HCT116 (cell line): Measurements from ENCODE around the gene VGF. TPM values are rescaled to one million over a fixed set of nuclear protein-coding genes. Genes with fewer than 3 reads are reported as not detected.
"Not testable (repeated sequence)": the region's sequence is repeated elsewhere in the genome, so short reads cannot be mapped to it uniquely, and the experiment has no call there.

Experiments used
- ATAC-seq: fragments of 200-7000 bp; cut with Tn5 transposase; 2 replicates; pipeline ENCODE4 v1.9.1; 2020; ENCODE audit warnings: mild to moderate bottlenecking, moderate library complexity
- BruUV-seq: library from RNA; stranded (reverse); fragments of 400-500 nt; replicated peaks from 2 replicates; lab custom pipeline; 2021; lab: Mats Ljungman, UMichigan
- CTCF ChIA-PET: fragments of 300-600 bp; sonication (Branson Sonifier 250); formaldehyde crosslinking; loops from one replicate; lab custom pipeline; 2021; ENCODE audit warnings: antibody characterized with exemption; lab: Charles Lee
- POLR2A ChIA-PET: fragments of 300-600, 350-600 bp; sonication (Branson Sonifier 250); formaldehyde crosslinking; loops from one replicate; lab custom pipeline; 2021; ENCODE audit warnings: antibody characterized with exemption; lab: Charles Lee
- RAD21 ChIA-PET, 2 experiments: fragments of 300-600 bp; sonication (Branson Sonifier 250); formaldehyde crosslinking; loops; one replicate each; lab custom pipeline; 2023; ENCODE audit warnings: low total read pairs in 2 of 2; ENCODE audit not compliant: uncharacterized antibody in 2 of 2, unreplicated experiment in 2 of 2, low non-redundant PET in 1 of 2; lab: Charles Lee
- DNase-seq: peaks from one replicate; pipeline ENCODE4 v3.0.0-alpha.2; 2010; ENCODE audit warnings: low read depth, low spot score
- H2AFZ ChIP-seq: fragments of 200-600 bp; shearing (Covaris generic), sonication (generic); 2 replicates; pipeline ENCODE4 v1.6.1; 2017; ENCODE audit warnings: low read depth, mixed run types, mixed read lengths, antibody characterized with exemption, low read length; ENCODE audit not compliant: poor library complexity, severe bottlenecking
- H3K27ac ChIP-seq: 2 replicates; pipeline ENCODE4 v1.5.1; 2012; ENCODE audit warnings: low read depth, low read length
- H3K27me3 ChIP-seq: fragments of 200-600 bp; sonication (generic); 2 replicates; pipeline ENCODE4 v1.6.1; 2016; ENCODE audit warnings: mixed run types, low read length, mixed read lengths; ENCODE audit not compliant: insufficient read depth
- H3K36me3 ChIP-seq, 2 experiments: fragments of 200-500 bp in 1 of 2; fragments of 200-600 bp in 1 of 2; sonication (Bioruptor generic) in 1 of 2; sonication (generic) in 1 of 2; 2 replicates each; pipeline versions ENCODE4 v1.5.1 to v1.6.1; 2014 to 2016; ENCODE audit warnings: low read length in 2 of 2, inconsistent platforms in 1 of 2, mixed read lengths in 1 of 2, mixed run types in 1 of 2; ENCODE audit not compliant: insufficient read depth in 2 of 2, control insufficient read depth in 1 of 2
- H3K4me1 ChIP-seq, 2 experiments: fragments of 200-600 bp in 1 of 2; sonication (generic) in 1 of 2; 2 replicates each; pipeline versions ENCODE4 v1.5.1 to v1.6.1; 2012 to 2017; ENCODE audit warnings: low read length in 2 of 2, inconsistent platforms in 1 of 2, mild to moderate bottlenecking in 1 of 2, mixed read lengths in 1 of 2, mixed run types in 1 of 2, moderate library complexity in 1 of 2; ENCODE audit not compliant: insufficient read depth in 2 of 2, control insufficient read depth in 1 of 2
- H3K4me2 ChIP-seq: fragments of 200-600 bp; sonication (generic); 2 replicates; pipeline ENCODE4 v1.6.1; 2017; ENCODE audit warnings: mixed run types, low read length, mixed read lengths
- H3K4me3 ChIP-seq, 2 experiments: fragments of 200-600 bp in 1 of 2; sonication (generic) in 1 of 2; replicated peaks in 1 of 2; 2 replicates each; pipeline ENCODE4 v1.5.1; 2011 to 2016; ENCODE audit warnings: low read length in 2 of 2, control low read depth in 1 of 2, low read depth in 1 of 2, mild to moderate bottlenecking in 1 of 2, mixed read lengths in 1 of 2, mixed run types in 1 of 2
- H3K79me2 ChIP-seq: fragments of 200-600 bp; sonication (generic); 2 replicates; pipeline ENCODE4 v1.6.1; 2017; ENCODE audit warnings: mild to moderate bottlenecking, mixed run types, low read length, moderate library complexity, mixed read lengths; ENCODE audit not compliant: insufficient read depth
- H3K9ac ChIP-seq: fragments of 200-600 bp; sonication (generic); 2 replicates; pipeline ENCODE4 v1.6.1; 2016; ENCODE audit warnings: low read length, mixed read lengths
- H3K9me2 ChIP-seq: fragments of 200-600 bp; sonication (generic), shearing (Covaris generic); 2 replicates; pipeline ENCODE4 v1.6.1; 2017; ENCODE audit warnings: mixed run types, mild to moderate bottlenecking, moderate library complexity; ENCODE audit not compliant: insufficient read depth
- H3K9me3 ChIP-seq, 2 experiments: fragments of 200-500 bp in 1 of 2; fragments of 200-600 bp in 1 of 2; sonication (Bioruptor generic) in 1 of 2; sonication (generic) in 1 of 2; 2 replicates each; pipeline ENCODE4 v1.6.1; 2014 to 2017; ENCODE audit warnings: low read length in 2 of 2, mixed read lengths in 2 of 2, inconsistent platforms in 1 of 2, low read depth in 1 of 2, mild to moderate bottlenecking in 1 of 2, mixed run types in 1 of 2, moderate library complexity in 1 of 2; ENCODE audit not compliant: control insufficient read depth in 1 of 2, insufficient read depth in 1 of 2
- H4K20me1 ChIP-seq: fragments of 200-600 bp; sonication (generic), shearing (Covaris generic); 2 replicates; pipeline ENCODE4 v1.6.1; 2017; ENCODE audit warnings: mixed run types, mild to moderate bottlenecking, moderate library complexity; ENCODE audit not compliant: insufficient read depth
- CBX3 ChIP-seq: IDR thresholded peaks from 2 replicates; pipeline ENCODE4 v1.6.1; 2012; ENCODE audit warnings: low read depth
- CEBPB ChIP-seq: IDR thresholded peaks from 2 replicates; pipeline ENCODE4 v1.6.1; 2012; ENCODE audit warnings: low read depth
- EGR1 ChIP-seq: IDR thresholded peaks from 2 replicates; pipeline ENCODE4 v1.6.1; 2012; ENCODE audit warnings: low read depth
- JUND ChIP-seq: IDR thresholded peaks from 2 replicates; pipeline ENCODE4 v1.6.1; 2012
- POLR2AphosphoS5 ChIP-seq: IDR thresholded peaks from 2 replicates; pipeline ENCODE4 v1.6.1; 2011; ENCODE audit warnings: mild to moderate bottlenecking, low read depth, low read length, moderate library complexity
- SP1 ChIP-seq: IDR thresholded peaks from 2 replicates; pipeline ENCODE4 v1.6.1; 2012; ENCODE audit warnings: low read depth
- SRF ChIP-seq: IDR thresholded peaks from 2 replicates; pipeline ENCODE4 v1.6.1; 2012; ENCODE audit warnings: low read depth
- TCF7L2 ChIP-seq: IDR thresholded peaks from 2 replicates; pipeline ENCODE4 v1.7.0; 2011; ENCODE audit warnings: borderline replicate concordance, inconsistent platforms; ENCODE audit not compliant: insufficient read depth, insufficient read length; ENCODE audit errors: extremely low read depth
- ZFX ChIP-seq: fragments of 450-650 bp; IDR thresholded peaks from 2 replicates; pipeline ENCODE4 v1.6.1; 2017
- ZNF274 ChIP-seq: fragments of 200-500 bp; sonication (Bioruptor generic); IDR thresholded peaks from 2 replicates; pipeline ENCODE4 v1.6.1; 2014; ENCODE audit warnings: mild to moderate bottlenecking, low read depth, low read length, inconsistent platforms
- intact Hi-C: fragments of 100-400 bp; cut with micrococcal nuclease; formaldehyde crosslinking; loops from 2 replicates; pipeline ENCODE4 v1.10.0; 2022
- total RNA-seq: library from RNA; stranded (reverse); gene quantifications from one replicate; pipeline ENCODE4 v1.2.1, GENCODE V29; 2021; ENCODE audit not compliant: unreplicated experiment
- TF ChIP-seq, protein P1 (sequence below): IDR thresholded peaks from 2 replicates; pipeline ENCODE4 v1.6.1; 2012; ENCODE audit warnings: low read depth
- TF ChIP-seq, protein P2 (sequence below): IDR thresholded peaks from 2 replicates; pipeline ENCODE4 v1.6.1; 2012

VGF gene
- total RNA-seq, 1 experiment from 2014 or later: 43.2 TPM

DNA sequence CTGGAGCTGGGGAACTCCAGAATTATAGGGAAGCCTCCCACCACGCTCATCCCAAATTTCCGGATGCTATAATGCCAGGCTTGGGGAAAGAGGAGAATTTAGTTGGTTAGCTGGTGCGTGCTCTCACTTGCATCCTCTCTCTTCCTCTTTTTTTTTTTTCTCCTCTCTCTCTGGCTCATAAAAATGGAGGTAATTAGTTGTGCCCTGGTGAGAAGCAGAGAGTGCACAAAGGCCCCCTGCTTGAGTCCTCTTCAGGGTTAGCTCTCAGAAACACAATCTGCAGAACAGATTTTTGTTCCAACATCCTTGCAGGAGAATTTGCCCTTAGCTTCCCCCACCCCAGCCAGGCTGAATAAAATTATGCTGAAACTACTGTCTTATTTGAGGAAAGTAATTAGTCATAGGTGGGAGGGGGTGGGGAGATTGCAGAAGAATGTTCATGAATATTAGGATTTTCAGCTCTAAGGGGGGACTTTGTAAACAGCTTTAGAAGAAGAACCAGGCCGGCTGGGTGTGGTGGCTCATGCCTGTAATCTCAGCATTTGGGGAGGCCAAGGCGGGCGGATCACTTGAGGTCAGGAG lies 30.9 kb downstream of the VGF start (continued):
- TF ChIP-seq, protein P1, sequence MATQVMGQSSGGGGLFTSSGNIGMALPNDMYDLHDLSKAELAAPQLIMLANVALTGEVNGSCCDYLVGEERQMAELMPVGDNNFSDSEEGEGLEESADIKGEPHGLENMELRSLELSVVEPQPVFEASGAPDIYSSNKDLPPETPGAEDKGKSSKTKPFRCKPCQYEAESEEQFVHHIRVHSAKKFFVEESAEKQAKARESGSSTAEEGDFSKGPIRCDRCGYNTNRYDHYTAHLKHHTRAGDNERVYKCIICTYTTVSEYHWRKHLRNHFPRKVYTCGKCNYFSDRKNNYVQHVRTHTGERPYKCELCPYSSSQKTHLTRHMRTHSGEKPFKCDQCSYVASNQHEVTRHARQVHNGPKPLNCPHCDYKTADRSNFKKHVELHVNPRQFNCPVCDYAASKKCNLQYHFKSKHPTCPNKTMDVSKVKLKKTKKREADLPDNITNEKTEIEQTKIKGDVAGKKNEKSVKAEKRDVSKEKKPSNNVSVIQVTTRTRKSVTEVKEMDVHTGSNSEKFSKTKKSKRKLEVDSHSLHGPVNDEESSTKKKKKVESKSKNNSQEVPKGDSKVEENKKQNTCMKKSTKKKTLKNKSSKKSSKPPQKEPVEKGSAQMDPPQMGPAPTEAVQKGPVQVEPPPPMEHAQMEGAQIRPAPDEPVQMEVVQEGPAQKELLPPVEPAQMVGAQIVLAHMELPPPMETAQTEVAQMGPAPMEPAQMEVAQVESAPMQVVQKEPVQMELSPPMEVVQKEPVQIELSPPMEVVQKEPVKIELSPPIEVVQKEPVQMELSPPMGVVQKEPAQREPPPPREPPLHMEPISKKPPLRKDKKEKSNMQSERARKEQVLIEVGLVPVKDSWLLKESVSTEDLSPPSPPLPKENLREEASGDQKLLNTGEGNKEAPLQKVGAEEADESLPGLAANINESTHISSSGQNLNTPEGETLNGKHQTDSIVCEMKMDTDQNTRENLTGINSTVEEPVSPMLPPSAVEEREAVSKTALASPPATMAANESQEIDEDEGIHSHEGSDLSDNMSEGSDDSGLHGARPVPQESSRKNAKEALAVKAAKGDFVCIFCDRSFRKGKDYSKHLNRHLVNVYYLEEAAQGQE: no peak

DNA sequence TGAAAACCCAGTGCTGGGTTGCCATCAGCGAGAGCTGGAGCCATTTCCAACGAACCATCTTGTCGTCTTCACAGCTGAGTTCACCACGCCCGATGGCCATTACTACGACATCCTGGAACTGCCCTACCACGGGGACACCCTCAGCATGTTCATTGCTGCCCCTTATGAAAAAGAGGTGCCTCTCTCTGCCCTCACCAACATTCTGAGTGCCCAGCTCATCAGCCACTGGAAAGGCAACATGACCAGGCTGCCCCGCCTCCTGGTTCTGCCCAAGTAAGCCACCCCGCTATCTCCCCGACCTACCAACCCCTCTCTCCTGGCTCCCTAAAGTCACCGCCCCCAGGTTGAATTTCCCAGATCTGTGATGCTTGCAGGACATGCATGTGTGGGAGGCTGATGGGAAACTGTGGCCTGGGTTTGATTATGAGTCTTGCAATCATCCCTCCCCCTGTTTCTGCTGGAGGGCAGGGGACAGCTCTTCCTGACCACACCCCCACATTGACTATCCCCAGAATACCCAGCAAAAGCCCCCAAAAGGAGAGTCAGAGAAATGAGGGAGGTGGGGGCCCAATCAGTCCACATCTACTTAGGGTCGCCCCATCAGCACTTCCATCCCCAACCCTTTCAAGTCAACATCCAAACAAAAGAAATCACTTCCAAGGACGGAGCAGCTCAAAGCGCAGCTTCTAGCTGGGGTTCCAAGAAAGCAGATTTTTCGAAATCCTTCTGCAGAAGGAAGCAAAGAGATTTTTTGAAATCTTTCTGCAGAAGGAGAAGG lies 31.6 kb downstream of the VGF start:
- no peaks in the 10 kb centered on the region for H3K9me2 ChIP-seq
- H3K27ac ChIP-seq: no peak overlapping the region
- no peaks in the 10 kb centered on the region for H4K20me1 ChIP-seq
- H3K9ac ChIP-seq: no peak overlapping the region
- peaks cover 7 to 37% of the 10 kb centered on the region in 2 experiments for H3K4me1 ChIP-seq
- no peaks in the 10 kb centered on the region for H3K27me3 ChIP-seq
- POLR2A ChIA-PET: no interaction called here
- ATAC-seq (no peak), DNase-seq (no peak)
- RAD21 ChIA-PET: interaction anchor here in 1 of 2 experiments (0.6 kb wide), 1 partner anchor 179 kb away, joined by 3 read pairs; no protein-coding TSS in a partner anchor
- no peak overlapping the region for H2AFZ ChIP-seq
- no peaks in the 10 kb centered on the region for H3K79me2 ChIP-seq
- no TSS peak for BruUV-seq
- intact Hi-C loops: no loop called here
- no peaks in the 10 kb centered on the region for H3K9me3 ChIP-seq
- CTCF ChIA-PET: interaction anchor here (2.7 kb wide), 1 partner anchor 10 kb away, joined by 12 read pairs; no protein-coding TSS in a partner anchor
- peaks cover 0 to 5% of the 10 kb centered on the region in 2 experiments; a peak in 1 of 4 replicates for H3K36me3 ChIP-seq
- H3K4me2 ChIP-seq: no peak overlapping the region
- no peak overlapping the region for H3K4me3 ChIP-seq
- no peak for TF ChIP-seq CEBPB
- no peak for TF ChIP-seq CBX3
- no peak for TF ChIP-seq SRF
- no peak for TF ChIP-seq TCF7L2
- TF ChIP-seq ZNF274: no peak
- TF ChIP-seq POLR2AphosphoS5: no peak
- TF ChIP-seq EGR1: no peak
- TF ChIP-seq, protein P2, sequence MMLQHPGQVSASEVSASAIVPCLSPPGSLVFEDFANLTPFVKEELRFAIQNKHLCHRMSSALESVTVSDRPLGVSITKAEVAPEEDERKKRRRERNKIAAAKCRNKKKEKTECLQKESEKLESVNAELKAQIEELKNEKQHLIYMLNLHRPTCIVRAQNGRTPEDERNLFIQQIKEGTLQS: no peak
- no peak for TF ChIP-seq SP1
- TF ChIP-seq ZFX: no peak
- no peak for TF ChIP-seq JUND

DNA sequence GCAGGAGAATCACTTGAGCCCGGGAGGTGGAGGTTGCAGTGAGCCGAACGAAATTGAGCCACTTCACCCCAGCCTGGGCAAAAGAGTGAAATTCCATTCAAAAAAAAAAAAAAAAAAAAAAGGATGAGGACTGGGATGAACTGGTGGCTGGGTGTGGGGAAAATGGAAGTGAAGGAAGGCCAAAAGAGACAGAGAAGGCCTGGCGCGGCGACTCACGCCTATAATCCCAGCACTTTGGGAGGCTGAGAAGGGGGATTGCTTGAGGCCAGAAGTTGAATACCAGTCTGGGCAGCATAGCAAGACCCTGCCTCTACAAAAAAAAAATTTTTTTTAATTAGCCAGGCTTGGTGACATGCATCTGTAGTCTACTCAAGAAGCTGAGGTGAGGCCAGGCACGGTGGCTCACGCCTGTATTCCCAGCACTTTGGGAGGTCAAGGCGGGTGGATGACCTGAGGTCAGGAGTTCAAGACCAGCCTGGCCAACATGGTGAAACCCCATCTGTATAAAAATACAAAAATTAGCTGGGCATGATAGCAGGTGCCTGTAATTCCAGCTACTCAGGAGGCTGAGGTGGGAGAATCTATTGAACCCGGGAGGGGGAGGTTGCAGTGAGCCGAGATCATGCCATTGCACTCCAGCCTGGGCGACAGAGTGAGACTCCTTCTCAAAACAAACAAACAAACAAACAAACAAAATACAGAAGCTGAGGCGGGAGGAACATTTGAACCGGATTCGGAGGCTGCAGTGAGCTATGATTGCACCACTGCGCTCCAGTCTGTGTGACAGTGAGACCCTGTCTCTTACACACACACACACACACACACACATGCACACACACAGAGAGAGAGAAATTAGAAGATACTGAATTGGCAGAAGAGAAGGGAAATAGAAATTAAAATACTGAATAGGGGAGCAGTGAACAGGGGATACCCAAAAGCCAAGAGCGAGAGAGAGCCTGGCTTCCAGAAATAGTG lies 32.5 kb downstream of the VGF start:
- H3K27me3 ChIP-seq, H3K9ac ChIP-seq, RAD21 ChIA-PET, POLR2A ChIA-PET, H3K27ac ChIP-seq, H3K9me2 ChIP-seq, DNase-seq, H2AFZ ChIP-seq, intact Hi-C loops, H3K36me3 ChIP-seq, H4K20me1 ChIP-seq, BruUV-seq, H3K79me2 ChIP-seq, ATAC-seq, H3K4me2 ChIP-seq, H3K4me3 ChIP-seq, H3K9me3 ChIP-seq: not testable (repeated sequence)
- CTCF ChIA-PET: interaction anchor here (2.7 kb wide), 1 partner anchor 11 kb away, joined by 12 read pairs; no protein-coding TSS in a partner anchor
- peaks cover 5 to 36% of the 10 kb centered on the region in 2 experiments for H3K4me1 ChIP-seq
